HG03442 (cell line): ENCODE data around the gene WSB1.

Experiments
- ATAC-seq: cut with Tn5 transposase; IDR thresholded peaks from one replicate; pipeline ENCODE4 v1.9.1; 2021; ENCODE audit warnings: mild to moderate bottlenecking, moderate library complexity; ENCODE audit not compliant: unreplicated experiment

The WSB1 gene

GRCh38 chr17:27354491-27355081 is 60.7 kb downstream of the WSB1 start:
- no peak for ATAC-seq

- ATAC-seq: no peak
Measured at GRCh38 chr17:27355419-27355818, 61.5 kb downstream of the WSB1 start.

GRCh38 chr17:27356091-27356705 is 62.3 kb downstream of the WSB1 start:
- no peak for ATAC-seq

GRCh38 chr17:27357236-27357635 is 63.3 kb downstream of the WSB1 start:
- no peak for ATAC-seq

- no peak for ATAC-seq
Measured at GRCh38 chr17:27360507-27360906, 66.6 kb downstream of the WSB1 start.

- no peak for ATAC-seq
Measured at GRCh38 chr17:27361695-27362094, 67.8 kb downstream of the WSB1 start.

GRCh38 chr17:27362503-27362902 is 68.6 kb downstream of the WSB1 start:
- ATAC-seq: no peak

- ATAC-seq: no peak
Measured at GRCh38 chr17:27362909-27363308, 69.0 kb downstream of the WSB1 start.

- no peak for ATAC-seq
Measured at GRCh38 chr17:27363326-27363725, 69.4 kb downstream of the WSB1 start.
